NCI-H82 (cell line): ENCODE data around the gene ODC1.
A peak's percentile ranks its signal among the peaks of the same experiment; 100 is the strongest.
"Not testable (repeated sequence)": the region's sequence is repeated elsewhere in the genome, so short reads cannot be mapped to it uniquely, and the experiment has no call there.

Source experiments
- DNase-seq: peaks from one replicate; lab custom pipeline; 2025; lab: John Stamatoyannopoulos, UW

Gene ODC1

GRCh38 chr2:10452956-10453904 lies 5.1 kb upstream of the ODC1 start:
- DNase-seq = no peak

- DNase-seq = no peak
These were observed 4.2 kb upstream of the ODC1 start for GRCh38 chr2:10452312-10452711.

GRCh38 chr2:10451819-10452218 lies 3.7 kb upstream of the ODC1 start:
- DNase-seq = no peak

GRCh38 chr2:10449838-10450691 lies 1.9 kb upstream of the ODC1 start:
- DNase-seq = peak; percentile 96

GRCh38 chr2:10449486-10449831 lies 1.3 kb upstream of the ODC1 start:
- DNase-seq = peak; percentile 78

GRCh38 chr2:10448576-10449485 lies 704 bp upstream of the ODC1 start:
- peak; percentile 98 for DNase-seq

GRCh38 chr2:10447300-10447894 lies 730 bp downstream of the ODC1 start:
- DNase-seq = peak; percentile 62

- no peak for DNase-seq
These were observed 1.5 kb downstream of the ODC1 start for GRCh38 chr2:10446631-10447030.

- DNase-seq = no peak
These were observed 3.7 kb downstream of the ODC1 start for GRCh38 chr2:10444463-10444862.

- not testable (repeated sequence) for DNase-seq
These were observed 5.5 kb downstream of the ODC1 start for GRCh38 chr2:10442469-10443126.

- no peak for DNase-seq
These were observed 6.2 kb downstream of the ODC1 start for GRCh38 chr2:10441948-10442347.

- no peak for DNase-seq
These were observed 7.4 kb downstream of the ODC1 start for GRCh38 chr2:10440736-10441135.

- DNase-seq = no peak
These were observed 8.2 kb downstream of the ODC1 start for GRCh38 chr2:10439971-10440370.

- peak; percentile 40 for DNase-seq
These were observed 8.8 kb downstream of the ODC1 start for GRCh38 chr2:10439185-10439879.

- DNase-seq = peak; percentile 61
These were observed 9.4 kb downstream of the ODC1 start for GRCh38 chr2:10438688-10439087.

GRCh38 chr2:10437806-10438205 lies 10.3 kb downstream of the ODC1 start:
- DNase-seq = no peak

- no peak for DNase-seq
These were observed 11.5 kb downstream of the ODC1 start for GRCh38 chr2:10436583-10437110.

GRCh38 chr2:10435820-10436204 lies 12.3 kb downstream of the ODC1 start:
- no peak for DNase-seq

GRCh38 chr2:10434886-10435819 lies 13.0 kb downstream of the ODC1 start:
- peak; percentile 91 for DNase-seq
